H9 (cell line): ENCODE measurements around the gene ZNF236. TPM values are rescaled to one million over a fixed set of nuclear protein-coding genes. Genes with fewer than 3 reads are reported as not detected.

ENCODE experiments used
- DNase-seq: peaks from one replicate; pipeline ENCODE4 v3.0.0-alpha.2; 2017
- H2AFZ ChIP-seq: one replicate; pipeline ENCODE4 v1.6.1; 2013; ENCODE audit warnings: mild to moderate bottlenecking, low read length, control low read depth, moderate library complexity
- H2AK5ac ChIP-seq: 2 replicates; pipeline ENCODE4 v1.6.1; 2013; ENCODE audit warnings: low read length, control low read depth, mixed read lengths; ENCODE audit not compliant: insufficient read length
- H2BK120ac ChIP-seq: one replicate; pipeline ENCODE4 v1.6.1; 2013; ENCODE audit warnings: low read depth, mild to moderate bottlenecking, low read length, control low read depth, inconsistent platforms; ENCODE audit not compliant: poor library complexity, severe bottlenecking
- H2BK12ac ChIP-seq: 2 replicates; pipeline ENCODE4 v1.6.1; 2013; ENCODE audit warnings: low read length, control low read depth, mixed read lengths, low read depth; ENCODE audit not compliant: insufficient read length
- H2BK15ac ChIP-seq: 2 replicates; pipeline ENCODE4 v1.6.1; 2013; ENCODE audit warnings: low read depth, low read length, control low read depth
- H2BK20ac ChIP-seq: one replicate; pipeline ENCODE4 v1.6.1; 2013; ENCODE audit warnings: low read depth, mild to moderate bottlenecking, low read length, control low read depth, inconsistent platforms; ENCODE audit not compliant: poor library complexity, severe bottlenecking
- H2BK5ac ChIP-seq: 2 replicates; pipeline ENCODE4 v1.6.1; 2013; ENCODE audit warnings: low read length, control low read depth, mixed read lengths; ENCODE audit not compliant: insufficient read length
- H3K14ac ChIP-seq: 2 replicates; pipeline ENCODE4 v1.6.1; 2013; ENCODE audit warnings: low read length, control low read depth; ENCODE audit not compliant: insufficient read depth
- H3K18ac ChIP-seq: 2 replicates; pipeline ENCODE4 v1.6.1; 2013; ENCODE audit warnings: low read depth, mild to moderate bottlenecking, mixed read lengths, low read length, control low read depth; ENCODE audit not compliant: insufficient read length
- H3K23ac ChIP-seq: 2 replicates; pipeline ENCODE4 v1.6.1; 2013; ENCODE audit warnings: low read length, control low read depth, mixed read lengths, low read depth; ENCODE audit not compliant: insufficient read length
- H3K23me2 ChIP-seq: 2 replicates; pipeline ENCODE4 v1.6.1; 2013; ENCODE audit warnings: low read depth, mild to moderate bottlenecking, mixed read lengths, low read length, control low read depth; ENCODE audit not compliant: insufficient read length, poor library complexity, severe bottlenecking
- H3K27ac ChIP-seq: 2 replicates; pipeline ENCODE4 v1.5.1; 2013; ENCODE audit warnings: low read length, control low read depth, mixed read lengths, low read depth; ENCODE audit not compliant: insufficient read length
- H3K27me3 ChIP-seq: 2 replicates; pipeline ENCODE4 v1.6.1; 2013; ENCODE audit warnings: low read length, control low read depth, inconsistent platforms; ENCODE audit not compliant: insufficient read depth
- H3K4ac ChIP-seq: 2 replicates; pipeline ENCODE4 v1.6.1; 2013; ENCODE audit warnings: low read depth, mild to moderate bottlenecking, control low read depth, inconsistent platforms, low read length, moderate library complexity
- H3K4me1 ChIP-seq: 2 replicates; pipeline ENCODE4 v1.6.1; 2013; ENCODE audit warnings: low read length, control low read depth, inconsistent platforms; ENCODE audit not compliant: insufficient read depth
- H3K4me2 ChIP-seq: 2 replicates; pipeline ENCODE4 v1.6.1; 2013; ENCODE audit warnings: low read length, control low read depth, mixed read lengths; ENCODE audit not compliant: insufficient read length, insufficient read depth
- H3K56ac ChIP-seq: 2 replicates; pipeline ENCODE4 v1.6.1; 2013; ENCODE audit warnings: low read depth, mild to moderate bottlenecking, mixed read lengths, low read length, control low read depth; ENCODE audit not compliant: insufficient read length
- H3K79me1 ChIP-seq: 2 replicates; pipeline ENCODE4 v1.6.1; 2013; ENCODE audit warnings: low read depth, mild to moderate bottlenecking, moderate library complexity, low read length, control low read depth, inconsistent platforms; ENCODE audit not compliant: insufficient read depth, poor library complexity, severe bottlenecking
- H3K79me2 ChIP-seq: 2 replicates; pipeline ENCODE4 v1.6.1; 2013; ENCODE audit warnings: low read length, control low read depth, inconsistent platforms; ENCODE audit not compliant: insufficient read depth
- H3K9ac ChIP-seq: 2 replicates; pipeline ENCODE4 v1.6.1; 2013; ENCODE audit warnings: low read length, control low read depth, mixed read lengths; ENCODE audit not compliant: insufficient read length; ENCODE audit errors: extremely low read depth
- H3K9me3 ChIP-seq: one replicate; pipeline ENCODE4 v1.6.1; 2013; ENCODE audit warnings: low read depth, low read length, inconsistent platforms; ENCODE audit not compliant: control insufficient read depth
- H3T11ph ChIP-seq: one replicate; pipeline ENCODE4 v1.6.1; 2013; ENCODE audit warnings: mild to moderate bottlenecking, low read length, control low read depth, inconsistent platforms
- H4K20me1 ChIP-seq: one replicate; pipeline ENCODE4 v1.6.1; 2013; ENCODE audit not compliant: control insufficient read depth, insufficient read length, insufficient read depth
- H4K5ac ChIP-seq: 2 replicates; pipeline ENCODE4 v1.6.1; 2013; ENCODE audit warnings: low read depth, mild to moderate bottlenecking, mixed read lengths, low read length, control low read depth; ENCODE audit not compliant: insufficient read length
- H4K8ac ChIP-seq: replicated peaks from 2 replicates; pipeline ENCODE4 v1.6.1; 2013; ENCODE audit warnings: low read length, control low read depth, mixed read lengths, low read depth; ENCODE audit not compliant: insufficient read length
- H4K91ac ChIP-seq: 2 replicates; pipeline ENCODE4 v1.6.1; 2013; ENCODE audit warnings: low read depth, mild to moderate bottlenecking, moderate library complexity, mixed read lengths, low read length, control low read depth; ENCODE audit not compliant: insufficient read length
- H3K27ac Mint-ChIP-seq, 3 experiments: 2 replicates in 2 of 3; 3 replicates in 1 of 3; pipeline ENCODE4 v1.8.0; 2020 to 2021; ENCODE audit warnings: mixed read lengths in 3 of 3, mild to moderate bottlenecking in 1 of 3, moderate library complexity in 1 of 3
- H3K27me3 Mint-ChIP-seq: 2 replicates; pipeline ENCODE4 v1.8.0; 2021; ENCODE audit warnings: low read depth, mild to moderate bottlenecking, moderate library complexity, mixed read lengths
- H3K36me3 Mint-ChIP-seq, 3 experiments: 2 replicates in 2 of 3; 3 replicates in 1 of 3; pipeline ENCODE4 v1.8.0; 2020 to 2021; ENCODE audit warnings: low read depth in 3 of 3, mixed read lengths in 3 of 3; ENCODE audit not compliant: insufficient read depth in 1 of 3
- H3K4me1 Mint-ChIP-seq, 2 experiments: 2 replicates each; pipeline ENCODE4 v1.8.0; 2020; ENCODE audit warnings: mixed read lengths in 2 of 2
- H3K4me3 Mint-ChIP-seq, 2 experiments: 2 replicates in 1 of 2; 3 replicates in 1 of 2; pipeline ENCODE4 v1.8.0; 2020 to 2021; ENCODE audit warnings: mild to moderate bottlenecking in 2 of 2, mixed read lengths in 2 of 2, moderate library complexity in 1 of 2
- H3K9me3 Mint-ChIP-seq, 2 experiments: 2 replicates in 1 of 2; 3 replicates in 1 of 2; pipeline ENCODE4 v1.8.0; 2020; ENCODE audit warnings: mild to moderate bottlenecking in 2 of 2, mixed read lengths in 2 of 2, moderate library complexity in 1 of 2
- CTCF ChIP-seq: fragments of 200-600 bp; sonication (generic); conservative IDR thresholded peaks from 3 replicates; pipeline ENCODE4 v1.8.0; 2021; ENCODE audit warnings: antibody characterized with exemption, mild to moderate bottlenecking
- WGBS: extraction: QIAGEN DNeasy Blood & Tissue Kit; methylation state at CpG from one replicate; pipeline ENCODE4 v1.1.7; 2013; ENCODE audit warnings: missing lambda C conversion rate, low lambda C conversion rate, mixed read lengths; ENCODE audit not compliant: insufficient read length; ENCODE audit errors: extremely low coverage; 5-methylcytosine and 5-hydroxymethylcytosine counted together
- total RNA-seq: library from RNA; stranded (reverse); gene quantifications from 2 replicates; pipeline ENCODE4 v1.2.1, GENCODE V29; 2021

The ZNF236 gene
- total RNA-seq, 1 experiment from 2014 or later: 16.0 TPM

- Histone ChIP-seq H3K9me3 (no peaks in the 10 kb centered on the region), H3K4ac (no peak overlapping the region), H3K27ac (no peak overlapping the region), H2BK20ac (no peak overlapping the region), H3K23ac (no peak overlapping the region), H3K14ac (no peak overlapping the region), H3K56ac (no peak overlapping the region), H2BK5ac (no peak overlapping the region), H3K27me3 (no peaks in the 10 kb centered on the region), H2BK120ac (no peak overlapping the region), H3T11ph (no peak overlapping the region), H3K79me1 (no peaks in the 10 kb centered on the region), H3K79me2 (no peaks in the 10 kb centered on the region), H2BK12ac (no peak overlapping the region), H4K91ac (no peak overlapping the region), H3K4me2 (no peak overlapping the region), H4K20me1 (no peaks in the 10 kb centered on the region), H3K4me1 (no peaks in the 10 kb centered on the region), H2AFZ (no peak overlapping the region), H3K23me2 (no peaks in the 10 kb centered on the region), H3K9ac (no peak overlapping the region), H4K8ac (no peak overlapping the region), H4K5ac (no peak overlapping the region), H3K18ac (no peak overlapping the region), H2BK15ac (no peak overlapping the region), H2AK5ac (no peak overlapping the region)
- Mint-ChIP-seq H3K4me1 (no peaks in the 10 kb centered on the region), H3K4me3 (no peak overlapping the region), H3K9me3 (peaks cover 3% of the 10 kb centered on the region in 2 experiments; a peak in 3 of 5 replicates), H3K27ac (no peak overlapping the region), H3K36me3 (peaks cover 30 to 67% (median 55%) of the 10 kb centered on the region in 3 experiments), H3K27me3 (no peaks in the 10 kb centered on the region)
- no CpG with 5 or more reads among the region's 8 CpGs for WGBS
- no peak for TF ChIP-seq CTCF
- no peak for DNase-seq
Measured at GRCh38 chr18:76889091-76889699, 66.8 kb downstream of the ZNF236 start.
